Forelimb muscle (tissue), 1 donor: ENCODE measurements around the gene SLC19A1. TPM values are rescaled to one million over a fixed set of nuclear protein-coding genes. Genes with fewer than 3 reads are reported as not detected.
"Not testable (repeated sequence)": the region's sequence is repeated elsewhere in the genome, so short reads cannot be mapped to it uniquely, and the experiment has no call there.

ENCODE experiments used
- DNase-seq: peaks from one replicate; pipeline ENCODE4 v3.0.0-alpha.2; 2013; ENCODE audit warnings: low read depth
- polyA plus RNA-seq: library from polyadenylated mRNA; unstranded; fragments of 120-200 nt; gene quantifications from one replicate; pipeline ENCODE4 v1.2.1, GENCODE V29; 2013; ENCODE audit not compliant: insufficient read length

The SLC19A1 gene
- polyA plus RNA-seq, 1 donor, result 8.5 TPM

- DNase-seq, result no peak
Observed at GRCh38 chr21:45506241-45506817, 35.9 kb downstream of the SLC19A1 start.

DNA sequence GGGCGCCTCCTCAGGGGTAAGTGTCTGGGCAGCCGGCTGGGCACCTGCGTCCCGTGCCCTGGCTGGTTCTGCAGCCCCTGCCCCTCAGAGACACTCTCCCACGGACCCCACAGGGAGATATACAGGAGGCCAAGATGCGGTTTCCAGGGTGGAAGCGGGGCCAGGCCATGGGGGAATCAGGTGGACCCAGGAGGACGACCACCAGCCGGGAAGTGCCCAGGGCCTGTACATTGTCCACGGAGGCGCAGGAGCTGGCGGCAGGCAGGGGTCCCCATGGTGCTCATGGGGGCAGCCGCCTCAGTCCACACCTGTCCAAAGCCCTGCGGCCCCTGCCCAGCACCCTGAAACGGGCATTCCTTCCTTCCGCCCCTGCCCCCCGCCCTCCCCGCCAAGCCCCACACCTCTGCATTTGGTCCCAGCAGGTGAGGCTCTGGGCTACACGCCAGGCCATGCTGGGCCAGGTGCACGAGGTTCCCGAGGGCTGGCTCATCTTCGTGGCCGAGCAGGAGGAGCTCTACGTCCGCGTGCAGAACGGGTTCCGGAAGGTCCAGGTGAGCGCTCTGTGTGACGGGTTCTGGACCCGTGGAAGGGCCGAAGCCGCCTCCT, 36.7 kb downstream of the SLC19A1 start:
- DNase-seq, result no peak

GRCh38 chr21:45504516-45505415, 37.5 kb downstream of the SLC19A1 start:
- no peak for DNase-seq

DNA sequence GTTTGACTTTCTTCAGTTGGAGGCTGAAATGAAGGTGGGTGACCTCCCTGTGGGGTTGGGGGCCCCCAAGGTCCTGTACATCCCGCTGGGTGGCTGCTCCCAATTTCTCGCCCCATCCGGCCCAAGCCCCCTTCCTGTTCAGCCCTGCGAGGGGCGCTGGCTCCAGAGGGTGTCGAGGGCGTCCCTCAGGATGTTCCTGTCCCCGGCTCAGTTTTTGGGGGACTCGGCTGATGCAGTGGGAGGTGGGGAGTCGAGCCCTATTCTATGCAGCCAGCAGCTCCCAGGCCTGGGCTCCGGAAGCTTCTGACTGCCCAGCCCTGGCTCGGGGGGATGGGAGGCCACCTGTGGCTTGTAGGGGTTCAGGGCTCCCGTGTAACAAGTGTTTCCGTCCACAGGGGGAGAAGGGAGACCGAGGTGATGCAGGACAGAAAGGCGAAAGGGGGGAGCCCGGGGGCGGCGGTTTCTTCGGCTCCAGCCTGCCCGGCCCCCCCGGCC, 38.2 kb downstream of the SLC19A1 start:
- DNase-seq, result no peak

GRCh38 chr21:45503226-45503625, 39.0 kb downstream of the SLC19A1 start:
- DNase-seq, result not testable (repeated sequence)

GRCh38 chr21:45502600-45502999, 39.6 kb downstream of the SLC19A1 start:
- no peak for DNase-seq

DNA sequence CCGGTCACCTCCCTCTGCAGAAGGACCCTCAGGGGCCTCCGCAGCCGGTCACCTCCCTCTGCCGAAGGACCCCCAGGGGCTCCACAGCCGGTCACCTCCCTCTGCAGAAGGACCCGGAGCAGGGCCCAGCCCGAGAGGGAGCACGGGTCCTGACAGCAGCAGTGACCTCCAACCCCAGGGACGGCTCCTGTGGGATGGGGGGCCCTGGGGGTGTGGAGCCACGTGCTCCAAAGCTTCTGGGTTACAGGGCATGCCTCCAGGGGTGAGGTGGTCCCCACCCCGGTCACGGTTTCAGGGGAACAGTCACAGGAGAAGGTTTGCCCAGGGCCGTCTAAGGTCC, 40.3 kb downstream of the SLC19A1 start:
- DNase-seq, result no peak

DNA sequence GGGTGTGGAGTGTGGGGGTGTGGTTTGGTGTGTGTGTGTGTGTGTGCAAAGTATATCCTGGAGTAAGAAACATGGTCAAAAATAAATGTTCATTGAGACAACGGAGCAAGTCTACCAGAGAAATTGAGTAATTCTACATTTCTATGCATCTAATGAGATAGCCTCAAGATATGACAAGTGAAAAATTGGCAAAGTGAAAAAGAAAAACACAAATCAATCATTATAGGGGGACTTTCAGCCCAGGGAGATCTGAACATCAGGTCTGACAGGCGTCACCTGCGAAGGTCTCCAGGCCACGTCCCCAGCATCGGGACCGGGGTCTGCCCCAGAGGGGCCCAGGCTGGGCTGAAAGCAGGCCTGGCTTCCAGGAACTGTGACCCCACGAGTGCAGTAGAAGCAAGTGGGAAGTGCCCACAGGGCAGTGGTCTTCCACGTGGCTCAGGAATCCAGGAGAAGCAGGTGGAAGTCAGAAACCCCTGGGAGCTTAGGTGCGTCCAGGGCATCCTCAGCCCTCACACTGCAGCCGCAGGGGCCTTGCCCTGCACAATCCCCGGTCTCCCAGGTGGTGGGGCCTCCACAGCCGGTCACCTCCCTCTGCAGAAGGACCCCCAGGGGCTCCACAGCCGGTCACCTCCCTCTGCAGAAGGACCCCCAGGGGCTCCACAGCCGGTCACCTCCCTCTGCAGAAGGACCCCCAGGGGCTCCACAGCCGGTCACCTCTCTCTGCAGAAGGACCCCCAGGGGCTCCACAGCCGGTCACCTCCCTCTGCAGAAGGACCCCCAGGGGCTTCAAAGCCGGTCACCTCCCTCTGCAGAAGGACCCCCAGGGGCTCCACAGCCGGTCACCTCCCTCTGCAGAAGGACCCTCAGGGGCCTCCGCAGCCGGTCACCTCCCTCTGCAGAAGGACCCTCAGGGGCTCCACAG, 40.9 kb downstream of the SLC19A1 start:
- not testable (repeated sequence) for DNase-seq

- DNase-seq, result no peak
Observed at GRCh38 chr21:45499970-45500577, 42.2 kb downstream of the SLC19A1 start.

- no peak for DNase-seq
Observed at GRCh38 chr21:45499201-45499750, 43.0 kb downstream of the SLC19A1 start.

DNA sequence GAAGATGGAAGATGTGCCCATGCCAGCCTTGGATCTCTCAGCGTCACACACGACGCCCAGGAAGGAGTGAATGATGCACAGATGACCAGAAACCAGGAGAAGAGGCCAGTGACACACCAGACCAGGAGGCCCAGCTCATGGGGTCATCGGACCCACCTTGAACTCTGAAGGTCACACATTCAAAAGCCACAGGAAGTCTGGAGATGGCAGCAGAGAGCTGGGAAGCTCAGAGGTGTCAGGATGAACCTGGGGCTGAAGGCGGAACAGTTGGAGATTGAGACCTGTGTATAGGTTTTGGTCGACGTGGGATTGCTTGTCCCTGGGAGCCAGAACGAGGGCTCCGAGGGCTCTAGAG, 43.6 kb downstream of the SLC19A1 start:
- no peak for DNase-seq

DNA sequence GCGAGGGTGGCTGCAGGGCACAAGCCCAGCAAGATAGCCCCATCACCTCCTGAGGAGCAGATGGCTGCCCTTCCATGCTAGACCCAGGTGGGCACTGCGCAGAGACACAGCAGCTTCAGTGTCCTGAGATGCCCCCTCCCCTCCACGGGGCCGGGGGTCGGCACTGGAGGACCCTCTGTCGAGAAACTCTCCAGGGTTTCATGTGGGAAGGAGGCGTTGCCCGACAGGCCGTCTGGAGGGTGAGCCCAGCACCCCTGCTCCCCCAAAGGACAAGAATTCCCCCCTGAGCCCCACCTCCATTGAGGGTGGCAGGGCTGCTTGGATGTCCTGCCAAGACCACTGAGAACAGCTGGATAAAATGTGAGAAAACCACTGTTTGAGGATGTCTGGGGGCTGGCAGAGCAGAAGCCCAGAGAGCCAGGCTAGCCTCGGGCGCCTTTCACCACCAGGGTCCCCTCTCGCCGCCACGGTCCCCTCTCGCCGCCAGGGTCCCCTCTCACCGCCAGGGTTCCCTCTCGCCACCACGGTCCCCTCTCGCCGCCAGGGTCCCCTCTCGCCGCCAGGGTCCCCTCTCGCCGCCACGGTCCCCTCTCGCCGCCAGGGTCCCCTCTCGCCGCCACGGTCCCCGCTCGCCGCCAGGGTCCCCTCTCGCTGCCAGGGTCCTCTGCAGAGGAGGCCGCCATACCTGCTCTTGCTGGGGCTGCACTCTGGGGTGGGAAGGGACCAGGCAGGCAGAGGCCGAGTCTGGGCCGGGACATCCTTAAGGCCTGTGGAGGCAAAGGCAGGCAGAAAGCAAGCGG, 44.2 kb downstream of the SLC19A1 start:
- no peak for DNase-seq

DNA sequence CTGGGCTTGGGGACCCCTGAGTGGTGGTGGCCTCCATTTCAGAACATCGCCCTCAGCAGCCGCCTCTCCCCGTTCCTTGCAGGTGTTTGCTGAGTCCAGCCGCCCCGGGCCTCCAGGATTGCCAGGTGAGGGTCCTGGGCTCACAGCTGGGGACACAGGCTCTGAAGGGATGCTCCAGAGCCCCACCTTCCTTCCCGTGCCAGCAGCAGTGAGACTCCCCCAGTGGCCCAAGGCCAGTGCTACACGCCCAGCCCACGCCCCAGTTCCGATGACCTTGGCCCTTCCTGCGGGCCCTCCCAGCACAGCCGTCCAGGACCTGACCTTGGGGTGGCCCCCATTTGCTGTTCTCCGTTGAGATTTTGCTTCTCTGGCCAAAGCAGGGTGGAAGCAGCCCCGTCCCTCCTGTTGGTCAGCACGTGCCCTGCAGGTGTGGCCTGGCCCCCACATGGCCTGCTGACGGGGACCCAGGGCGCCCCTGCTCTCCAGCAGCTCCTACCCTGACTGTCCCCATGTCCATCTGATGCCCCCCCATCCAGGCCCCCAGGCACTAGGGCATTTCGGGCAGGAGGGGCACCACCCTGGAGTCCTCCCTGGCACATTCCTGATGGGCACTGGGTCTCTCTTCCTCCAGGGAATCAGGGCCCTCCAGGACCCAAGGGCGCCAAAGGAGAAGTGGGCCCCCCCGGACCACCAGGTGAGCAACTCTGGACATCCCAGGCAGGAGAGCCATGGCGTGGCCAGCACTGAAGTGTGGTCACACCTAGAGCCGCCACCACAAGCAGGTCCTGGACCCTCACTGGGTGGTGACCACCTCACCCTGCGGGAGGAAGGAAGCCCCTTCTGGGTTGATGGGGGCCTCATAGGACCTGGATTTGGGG, 45.0 kb downstream of the SLC19A1 start:
- DNase-seq, result no peak

GRCh38 chr21:45496151-45496967, 45.9 kb downstream of the SLC19A1 start:
- no peak for DNase-seq

DNA sequence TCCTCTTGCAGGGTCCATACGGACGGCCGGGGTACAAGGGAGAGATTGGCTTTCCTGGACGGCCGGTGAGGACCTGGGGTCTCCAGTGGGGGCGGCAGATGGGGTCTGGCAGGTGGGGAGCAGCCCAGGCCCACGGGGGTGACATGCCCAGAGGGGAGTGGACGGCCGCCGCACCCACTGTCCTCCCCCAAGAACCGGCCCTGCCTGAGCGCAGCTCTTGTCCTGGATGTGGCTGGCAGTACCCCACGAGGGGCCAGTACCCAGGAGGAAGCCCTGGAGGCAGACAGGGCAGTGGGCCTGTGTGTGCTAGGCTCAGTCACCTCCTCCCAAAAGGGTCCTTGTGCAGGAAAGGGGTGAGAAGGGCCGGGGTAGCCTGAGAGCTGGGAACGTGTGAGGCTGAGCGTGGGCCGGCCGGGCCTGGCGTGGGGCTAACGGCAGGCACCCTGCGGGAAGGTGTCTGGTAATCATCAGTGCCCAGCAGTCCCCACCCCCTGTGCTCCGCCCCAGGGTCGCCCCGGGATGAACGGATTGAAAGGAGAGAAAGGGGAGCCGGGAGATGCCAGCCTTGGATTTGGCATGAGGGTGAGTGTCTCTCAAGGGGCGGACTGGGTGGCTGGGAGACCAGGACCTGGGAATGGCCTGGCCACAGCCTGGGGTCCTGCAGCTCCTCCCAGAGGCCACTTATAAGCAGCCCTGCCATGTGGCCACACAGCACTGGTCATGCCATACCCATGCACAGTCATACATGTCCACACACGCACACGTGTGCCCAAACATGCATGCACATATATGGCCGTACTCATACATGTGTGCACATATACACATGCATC, 47.2 kb downstream of the SLC19A1 start:
- DNase-seq, result no peak

DNA sequence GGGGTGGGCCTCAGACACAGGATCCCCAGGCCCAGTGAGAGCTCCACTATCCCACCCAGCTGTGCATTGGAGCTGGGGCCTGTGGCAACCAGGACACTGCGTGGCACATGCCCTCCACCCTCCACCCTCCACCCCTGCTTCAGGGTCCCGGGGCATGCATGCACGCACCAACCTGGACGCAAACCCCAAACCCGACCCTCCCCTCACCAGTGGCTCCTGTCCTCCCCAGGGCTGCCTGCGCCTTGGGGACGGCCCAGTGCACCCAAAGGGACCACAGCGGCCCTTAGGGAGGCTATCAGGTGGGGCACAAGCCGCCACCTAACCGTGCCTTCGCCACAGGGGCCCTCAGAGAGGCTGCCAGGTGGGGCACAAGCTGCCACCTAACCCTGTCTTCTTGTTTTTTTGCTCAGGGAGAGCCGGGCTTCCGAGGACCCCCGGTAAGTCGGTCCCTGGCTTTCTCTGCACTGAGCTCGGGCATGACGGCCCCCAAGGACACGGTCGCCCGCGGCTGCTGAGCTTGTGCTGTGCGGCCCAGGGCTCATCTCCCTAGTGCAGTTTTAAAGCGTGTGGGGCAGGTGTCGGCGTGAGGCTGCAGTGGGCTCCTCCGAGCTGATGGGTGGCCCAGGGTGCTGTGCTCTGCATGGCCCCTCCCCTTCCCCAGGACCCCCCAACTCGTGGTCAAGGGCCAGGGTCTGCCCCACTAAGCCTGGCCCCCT, 47.9 kb downstream of the SLC19A1 start:
- DNase-seq, result no peak
